ENCODE results near the gene OPN4.

- TF ChIP-seq CTCF (IDR thresholded peaks at IDR 0.05; ENCODE audit: poor library complexity): no peak
- no peak for TF ChIP-seq EZH2phosphoT487 (IDR thresholded peaks at IDR 0.05; ENCODE audit: low read depth, severe bottlenecking, unreplicated experiment)
Measured at GRCh38 chr10:86685893-86686632, 31.7 kb downstream of the OPN4 start.
